ENCODE data around the gene ADTRP.

ADTRP gene

DNA sequence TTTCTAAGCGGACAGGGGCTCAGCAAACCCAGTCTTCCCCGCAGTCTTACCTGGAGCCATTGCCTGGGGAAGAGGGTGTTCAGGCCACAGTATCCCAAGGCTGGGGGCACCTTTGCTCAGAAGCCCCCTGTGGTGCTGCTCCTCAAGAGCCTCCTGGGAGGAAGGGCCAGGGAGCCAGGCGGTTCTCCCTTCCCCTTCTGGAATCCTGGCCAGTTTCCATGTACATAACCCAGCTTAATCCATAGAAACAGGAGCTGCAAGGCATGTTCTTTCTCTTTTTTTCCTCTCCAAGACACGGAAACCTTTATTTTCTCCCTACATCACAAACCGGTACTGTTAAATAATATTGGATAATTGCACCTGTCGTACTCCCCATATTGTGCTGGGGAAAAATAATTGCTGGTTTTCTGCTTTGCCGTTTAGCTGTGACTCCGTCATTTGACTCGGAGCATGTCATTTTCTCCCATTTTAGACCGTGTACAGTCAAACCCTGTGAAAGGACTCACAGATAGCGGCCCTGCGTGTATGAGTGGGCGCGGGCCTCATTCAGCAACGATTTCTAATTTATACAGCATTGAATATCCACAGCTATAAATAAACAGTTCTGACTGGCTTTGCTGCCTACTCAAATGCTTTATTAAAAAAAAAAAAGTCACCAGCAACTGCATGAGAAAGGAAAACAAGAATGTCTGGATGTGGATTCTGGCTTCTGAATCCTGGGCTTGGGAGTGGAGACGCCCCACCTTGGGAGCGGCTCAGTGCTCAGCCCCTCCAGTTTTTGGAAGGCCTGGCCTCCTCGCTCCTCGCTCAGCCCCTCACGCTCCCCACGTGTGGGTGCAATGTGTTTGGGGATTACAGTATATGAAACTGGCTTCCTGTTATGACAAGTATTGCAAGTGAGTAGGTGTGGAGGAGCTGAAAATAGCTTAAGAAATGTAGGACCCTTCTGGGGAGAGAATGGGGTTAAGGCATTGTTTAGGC, 67.3 kb downstream of the ADTRP start:
- H3K9ac ChIP-seq: peak overlapping the region in 1 of 11 experiments; percentile 7; a peak in 1 of 22 replicates
- peaks cover under 1 to 51% (median 23%) of the 10 kb centered on the region in 10 experiments; a peak in 18 of 20 replicates for H3K4me1 ChIP-seq
- peaks cover 0 to 10% (median 0%) of the 10 kb centered on the region in 11 experiments; a peak in 1 of 22 replicates for H3K9me3 ChIP-seq (replicated peaks in 1 of 11)
- no peaks in the 10 kb centered on the region for H4K20me1 ChIP-seq
- no peaks in the 10 kb centered on the region for H3K27me3 ChIP-seq
- H3K4me2 ChIP-seq: peak overlapping the region in 9 of 11 experiments; percentile 17 to 67 (median 45); a peak in 15 of 22 replicates
- no peak for TF ChIP-seq Cebpa-rat (IDR thresholded peaks at IDR 0.05)
- no peak overlapping the region for H3K4me3 ChIP-seq
- H3K36me3 ChIP-seq: no peaks in the 10 kb centered on the region
- peak overlapping the region in 6 of 11 experiments; percentile 25 to 61 (median 48); a peak in 12 of 22 replicates for H3K27ac ChIP-seq

- no peak for TF ChIP-seq Cebpa-rat (IDR thresholded peaks at IDR 0.05)
- Histone ChIP-seq H4K20me1 (no peaks in the 10 kb centered on the region), H3K9ac (no peak overlapping the region), H3K27ac (peak overlapping the region in 4 of 11 experiments; percentile 1 to 61 (median 28); a peak in 8 of 22 replicates), H3K9me3 (replicated peaks in 1 of 11) (peaks cover 0 to 10% (median 0%) of the 10 kb centered on the region in 11 experiments; a peak in 1 of 22 replicates), H3K4me2 (peak overlapping the region in 4 of 11 experiments; percentile 2 to 67 (median 64); a peak in 3 of 22 replicates), H3K4me3 (no peak overlapping the region), H3K36me3 (no peaks in the 10 kb centered on the region), H3K27me3 (no peaks in the 10 kb centered on the region), H3K4me1 (peaks cover 4 to 54% (median 25%) of the 10 kb centered on the region in 10 experiments; a peak in 18 of 20 replicates)
Observed at GRCh38 chr6:11710311-11710761, 68.3 kb downstream of the ADTRP start.

GRCh38 chr6:11706171-11706570, 72.4 kb downstream of the ADTRP start:
- no peaks in the 10 kb centered on the region for H3K27me3 ChIP-seq
- H3K36me3 ChIP-seq: no peaks in the 10 kb centered on the region
- H3K4me3 ChIP-seq: no peak overlapping the region
- peak overlapping the region in 5 of 11 experiments; percentile 5 to 31 (median 18); a peak in 6 of 22 replicates for H3K4me2 ChIP-seq
- H3K9ac ChIP-seq: no peak overlapping the region
- H3K27ac ChIP-seq: no peak overlapping the region
- H4K20me1 ChIP-seq: no peaks in the 10 kb centered on the region
- peaks cover 0 to 5% (median 0%) of the 10 kb centered on the region in 11 experiments; a peak in 2 of 22 replicates for H3K9me3 ChIP-seq (replicated peaks in 1 of 11)
- no peak for TF ChIP-seq Cebpa-rat (IDR thresholded peaks at IDR 0.05)
- peaks cover 4 to 42% (median 12%) of the 10 kb centered on the region in 10 experiments; a peak in 16 of 20 replicates for H3K4me1 ChIP-seq

GRCh38 chr6:11705483-11705882, 73.1 kb downstream of the ADTRP start:
- H3K9me3 ChIP-seq (replicated peaks in 1 of 11): peaks cover 0 to 5% (median 0%) of the 10 kb centered on the region in 11 experiments; a peak in 2 of 22 replicates
- H3K27ac ChIP-seq: no peak overlapping the region
- peaks cover 4 to 42% (median 9%) of the 10 kb centered on the region in 10 experiments; a peak in 16 of 20 replicates for H3K4me1 ChIP-seq
- H4K20me1 ChIP-seq: no peaks in the 10 kb centered on the region
- peak overlapping the region in 1 of 11 experiments; percentile 8; a peak in 1 of 22 replicates for H3K4me2 ChIP-seq
- no peaks in the 10 kb centered on the region for H3K36me3 ChIP-seq
- TF ChIP-seq Cebpa-rat (IDR thresholded peaks at IDR 0.05): no peak
- no peaks in the 10 kb centered on the region for H3K27me3 ChIP-seq
- H3K4me3 ChIP-seq: no peak overlapping the region
- no peak overlapping the region for H3K9ac ChIP-seq

- no peak overlapping the region for H3K27ac ChIP-seq
- H3K4me2 ChIP-seq: peak overlapping the region in 1 of 11 experiments; percentile 8; a peak in 1 of 22 replicates
- no peaks in the 10 kb centered on the region for H4K20me1 ChIP-seq
- no peaks in the 10 kb centered on the region for H3K36me3 ChIP-seq
- TF ChIP-seq Cebpa-rat (IDR thresholded peaks at IDR 0.05): no peak
- peaks cover 0 to 5% (median 0%) of the 10 kb centered on the region in 11 experiments; a peak in 2 of 22 replicates for H3K9me3 ChIP-seq (replicated peaks in 1 of 11)
- no peak overlapping the region for H3K9ac ChIP-seq
- H3K4me1 ChIP-seq: peaks cover 1 to 40% (median 6%) of the 10 kb centered on the region in 10 experiments; a peak in 15 of 20 replicates
- H3K27me3 ChIP-seq: no peaks in the 10 kb centered on the region
- no peak overlapping the region for H3K4me3 ChIP-seq
Observed at GRCh38 chr6:11705069-11705468, 73.5 kb downstream of the ADTRP start.

DNA sequence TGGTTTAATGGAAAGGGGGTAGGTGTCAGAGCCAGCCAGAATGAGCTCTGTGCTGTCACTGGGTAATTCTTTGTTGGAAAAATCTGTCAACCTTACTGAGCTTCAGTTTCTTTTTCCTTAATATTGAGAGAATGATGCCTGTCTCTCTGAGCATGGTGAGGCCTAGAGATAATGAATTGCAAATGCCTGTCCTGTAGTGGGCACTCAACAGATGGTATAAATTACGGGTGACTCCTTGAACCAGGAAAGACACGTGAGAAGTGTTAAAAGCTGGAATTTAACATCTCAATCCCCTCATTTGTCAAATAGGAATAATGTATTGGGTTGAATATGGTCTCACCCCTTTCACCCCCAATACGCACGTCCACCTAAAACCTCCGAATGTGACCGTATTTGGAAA, 74.9 kb downstream of the ADTRP start:
- no peaks in the 10 kb centered on the region for H3K36me3 ChIP-seq
- H3K27ac ChIP-seq: no peak overlapping the region
- H3K4me1 ChIP-seq: peaks cover 0 to 49% (median 6%) of the 10 kb centered on the region in 10 experiments; a peak in 13 of 20 replicates
- H3K4me3 ChIP-seq: no peak overlapping the region
- TF ChIP-seq Cebpa-rat (IDR thresholded peaks at IDR 0.05): no peak
- H3K9me3 ChIP-seq (replicated peaks in 1 of 11): peaks cover 0 to 4% (median 0%) of the 10 kb centered on the region in 11 experiments; a peak in 1 of 22 replicates
- no peaks in the 10 kb centered on the region for H4K20me1 ChIP-seq
- H3K4me2 ChIP-seq: peak overlapping the region in 1 of 11 experiments; percentile 81; a peak in 1 of 22 replicates
- no peak overlapping the region for H3K9ac ChIP-seq
- no peaks in the 10 kb centered on the region for H3K27me3 ChIP-seq

- H3K4me3 ChIP-seq: no peak overlapping the region
- H3K4me1 ChIP-seq: peaks cover 0 to 49% (median 6%) of the 10 kb centered on the region in 10 experiments; a peak in 13 of 20 replicates
- H3K27ac ChIP-seq: peak overlapping the region in 4 of 11 experiments; percentile 28 to 54 (median 39); a peak in 7 of 22 replicates
- peak overlapping the region in 3 of 11 experiments; percentile 40 to 81 (median 50); a peak in 7 of 22 replicates for H3K4me2 ChIP-seq
- no peaks in the 10 kb centered on the region for H3K27me3 ChIP-seq
- no peaks in the 10 kb centered on the region for H4K20me1 ChIP-seq
- H3K36me3 ChIP-seq: no peaks in the 10 kb centered on the region
- H3K9me3 ChIP-seq (replicated peaks in 1 of 11): peaks cover 0 to 7% (median 0%) of the 10 kb centered on the region in 11 experiments; a peak in 3 of 22 replicates
- H3K9ac ChIP-seq: no peak overlapping the region
- TF ChIP-seq Cebpa-rat (IDR thresholded peaks at IDR 0.05): no peak
Observed at GRCh38 chr6:11702500-11703130, 76.0 kb downstream of the ADTRP start.

DNA sequence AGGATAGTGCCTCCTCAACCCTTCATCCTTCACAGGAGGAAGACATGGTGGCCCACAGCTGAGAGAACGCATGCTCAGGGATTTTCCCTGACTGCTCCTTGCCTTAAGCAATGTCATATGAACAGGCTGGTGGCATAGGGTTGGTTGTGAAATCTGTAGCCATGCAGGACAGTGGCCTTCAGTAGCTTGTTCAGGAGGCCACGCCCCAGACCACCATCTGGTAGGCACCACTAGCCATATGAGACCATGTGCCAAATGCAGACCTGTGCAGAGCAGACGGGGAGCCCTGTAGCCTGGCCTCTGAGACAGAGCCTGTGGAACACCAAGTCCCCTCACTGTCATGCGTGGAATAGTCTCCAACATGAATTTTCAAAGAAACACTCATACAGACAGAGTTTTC, 76.5 kb downstream of the ADTRP start:
- Histone ChIP-seq H3K9me3 (replicated peaks in 1 of 11) (peaks cover 0 to 10% (median under 1%) of the 10 kb centered on the region in 11 experiments; a peak in 12 of 22 replicates), H3K27me3 (no peaks in the 10 kb centered on the region), H3K27ac (peak overlapping the region in 4 of 11 experiments; percentile 28 to 54 (median 39); a peak in 8 of 22 replicates), H3K36me3 (no peaks in the 10 kb centered on the region), H3K4me3 (no peak overlapping the region), H3K4me2 (peak overlapping the region in 3 of 11 experiments; percentile 40 to 81 (median 50); a peak in 7 of 22 replicates), H3K4me1 (peaks cover 0 to 49% (median 6%) of the 10 kb centered on the region in 10 experiments; a peak in 13 of 20 replicates), H3K9ac (no peak overlapping the region), H4K20me1 (no peaks in the 10 kb centered on the region)
- TF ChIP-seq Cebpa-rat (IDR thresholded peaks at IDR 0.05): no peak
